8988T (cell line): Measurements from ENCODE around the gene RHOG.
A peak's percentile ranks its signal among the peaks of the same experiment; 100 is the strongest.
"Not testable (repeated sequence)": the region's sequence is repeated elsewhere in the genome, so short reads cannot be mapped to it uniquely, and the experiment has no call there.

Source experiments
- DNase-seq: peaks from one replicate; pipeline ENCODE4 v3.0.0; 2011

The RHOG gene

GRCh38 chr11:3840870-3841425, at the start of gene RHOG:
TSS of gene RHOG (minus strand) at chr11:3840959. CDS start at chr11:3828138, 12,821 bp downstream.
- DNase-seq, result peak; percentile 95

- no peak for DNase-seq
Observed at GRCh38 chr11:3890014-3890413, 49.3 kb upstream of the RHOG start.

- DNase-seq, result no peak
Observed at GRCh38 chr11:3888876-3889275, 48.1 kb upstream of the RHOG start.

- no peak for DNase-seq
Observed at GRCh38 chr11:3886985-3887384, 46.2 kb upstream of the RHOG start.

GRCh38 chr11:3885855-3886254, 45.1 kb upstream of the RHOG start:
- DNase-seq, result no peak

- DNase-seq, result no peak
Observed at GRCh38 chr11:3882655-3883054, 41.9 kb upstream of the RHOG start.

GRCh38 chr11:3880724-3881123, 40.0 kb upstream of the RHOG start:
- no peak for DNase-seq

GRCh38 chr11:3879967-3880542, 39.3 kb upstream of the RHOG start:
- no peak for DNase-seq

- DNase-seq, result no peak
Observed at GRCh38 chr11:3879216-3879966, 38.6 kb upstream of the RHOG start.

- DNase-seq, result no peak
Observed at GRCh38 chr11:3878258-3878584, 37.5 kb upstream of the RHOG start.

GRCh38 chr11:3877364-3878257, 36.9 kb upstream of the RHOG start:
- DNase-seq, result no peak

GRCh38 chr11:3876613-3877012, 35.9 kb upstream of the RHOG start:
- no peak for DNase-seq

- no peak for DNase-seq
Observed at GRCh38 chr11:3873712-3874349, 33.1 kb upstream of the RHOG start.

GRCh38 chr11:3867209-3868091, 26.7 kb upstream of the RHOG start:
- DNase-seq, result no peak

- DNase-seq, result no peak
Observed at GRCh38 chr11:3866836-3867208, 26.1 kb upstream of the RHOG start.

- no peak for DNase-seq
Observed at GRCh38 chr11:3866206-3866605, 25.4 kb upstream of the RHOG start.

- no peak for DNase-seq
Observed at GRCh38 chr11:3865388-3866193, 24.8 kb upstream of the RHOG start.

GRCh38 chr11:3861683-3862082, 20.9 kb upstream of the RHOG start:
- no peak for DNase-seq

- not testable (repeated sequence) for DNase-seq
Observed at GRCh38 chr11:3860898-3861393, 20.2 kb upstream of the RHOG start.

GRCh38 chr11:3860375-3860774, 19.6 kb upstream of the RHOG start:
- no peak for DNase-seq

GRCh38 chr11:3859373-3859881, 18.7 kb upstream of the RHOG start:
- DNase-seq, result no peak
